GM19397 (cell line): ENCODE results near the gene CETN1.
A peak's percentile ranks its signal among the peaks of the same experiment; 100 is the strongest.

Experiments
- ATAC-seq: cut with Tn5 transposase; IDR thresholded peaks from one replicate; pipeline ENCODE4 v1.9.1; 2021; ENCODE audit warnings: mild to moderate bottlenecking, moderate library complexity; ENCODE audit not compliant: unreplicated experiment

The CETN1 gene

DNA sequence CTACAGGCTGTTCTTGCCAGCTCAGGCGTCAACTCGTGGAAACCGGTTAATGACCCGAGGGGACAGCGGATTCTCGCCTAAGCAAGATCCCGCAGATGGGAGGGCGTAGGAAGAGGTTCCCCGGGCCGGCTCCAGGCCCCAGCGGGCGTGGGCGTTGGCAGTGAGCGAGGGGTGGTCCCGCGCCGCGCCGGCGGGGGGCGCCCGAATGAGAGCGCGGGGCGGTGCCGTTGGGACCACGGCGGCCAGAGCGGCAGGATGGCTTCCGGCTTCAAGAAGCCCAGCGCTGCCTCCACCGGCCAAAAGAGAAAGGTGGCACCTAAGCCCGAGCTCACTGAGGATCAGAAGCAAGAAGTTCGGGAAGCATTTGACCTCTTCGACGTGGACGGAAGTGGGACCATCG, at the start of gene CETN1:
TSS of gene CETN1 (plus strand) at position 227 of the 400 bp plus-strand sequence. CDS start at position 256, 29 bp downstream.
- ATAC-seq: no peak

DNA sequence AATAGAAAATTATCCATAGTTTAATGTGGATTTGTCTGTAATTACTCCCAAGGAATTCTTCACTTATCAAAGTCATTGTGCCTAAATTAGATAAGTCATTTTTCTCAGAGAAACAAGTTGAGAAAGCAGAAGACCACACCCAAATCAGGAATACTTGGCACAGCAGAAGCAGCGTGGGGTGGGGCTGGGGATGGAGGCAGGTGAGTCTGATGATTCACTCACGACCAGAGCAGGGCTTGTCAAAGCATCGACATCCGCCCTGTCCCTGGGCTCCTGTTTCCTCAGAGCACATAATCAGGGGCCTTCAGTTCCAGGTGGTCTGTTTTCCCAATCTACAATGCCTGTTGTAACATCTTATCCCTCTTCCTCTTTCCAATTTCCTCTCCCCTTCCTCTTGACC, 48.2 kb upstream of the CETN1 start:
- no peak for ATAC-seq

DNA sequence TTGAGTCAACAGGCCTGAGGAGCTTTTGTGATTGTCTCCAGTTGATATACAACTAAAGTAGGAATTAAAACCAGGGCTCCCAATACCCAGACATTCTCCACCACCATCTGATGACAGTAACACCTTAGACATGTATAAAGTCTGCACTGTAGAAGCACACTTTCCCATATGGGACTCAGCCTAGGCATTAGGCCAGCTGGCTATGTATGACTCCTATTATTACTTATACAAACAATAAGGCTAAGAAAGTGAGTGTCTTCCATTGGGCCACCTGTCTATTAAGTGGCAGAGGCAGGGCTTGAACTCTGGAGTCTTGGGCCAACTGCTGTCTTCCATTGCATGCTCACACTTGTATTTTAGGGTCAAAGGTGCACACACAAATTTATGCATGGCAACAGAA, 47.5 kb upstream of the CETN1 start:
- no peak for ATAC-seq

DNA sequence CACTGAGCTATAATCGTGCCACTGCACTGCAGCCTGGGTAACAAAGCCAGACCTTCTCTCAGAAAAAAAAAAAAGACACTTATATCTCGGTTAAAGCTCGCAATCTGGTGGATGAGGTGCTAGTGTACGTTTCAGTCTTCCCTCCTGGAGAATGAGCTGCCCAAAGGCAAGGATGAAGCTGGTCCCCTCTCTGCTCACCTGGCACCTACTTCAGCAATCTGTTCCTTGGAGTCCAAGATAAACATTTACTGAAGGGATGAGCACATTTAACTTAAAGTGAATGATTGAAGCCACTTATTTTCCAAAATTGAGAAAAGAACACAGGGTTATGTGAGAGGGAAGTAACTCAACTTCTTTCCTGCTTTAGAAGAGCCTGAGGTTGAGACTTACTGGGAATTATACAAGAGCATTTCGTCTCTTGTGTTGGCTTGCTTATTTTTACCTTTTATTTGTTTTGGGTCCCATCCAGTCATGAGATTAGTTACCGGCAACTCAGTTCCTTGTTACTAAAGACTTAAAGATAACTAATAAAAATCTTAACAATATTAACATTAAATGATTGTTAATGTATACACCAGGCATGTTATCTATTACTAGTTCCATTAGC, 46.1 kb upstream of the CETN1 start:
- no peak for ATAC-seq

DNA sequence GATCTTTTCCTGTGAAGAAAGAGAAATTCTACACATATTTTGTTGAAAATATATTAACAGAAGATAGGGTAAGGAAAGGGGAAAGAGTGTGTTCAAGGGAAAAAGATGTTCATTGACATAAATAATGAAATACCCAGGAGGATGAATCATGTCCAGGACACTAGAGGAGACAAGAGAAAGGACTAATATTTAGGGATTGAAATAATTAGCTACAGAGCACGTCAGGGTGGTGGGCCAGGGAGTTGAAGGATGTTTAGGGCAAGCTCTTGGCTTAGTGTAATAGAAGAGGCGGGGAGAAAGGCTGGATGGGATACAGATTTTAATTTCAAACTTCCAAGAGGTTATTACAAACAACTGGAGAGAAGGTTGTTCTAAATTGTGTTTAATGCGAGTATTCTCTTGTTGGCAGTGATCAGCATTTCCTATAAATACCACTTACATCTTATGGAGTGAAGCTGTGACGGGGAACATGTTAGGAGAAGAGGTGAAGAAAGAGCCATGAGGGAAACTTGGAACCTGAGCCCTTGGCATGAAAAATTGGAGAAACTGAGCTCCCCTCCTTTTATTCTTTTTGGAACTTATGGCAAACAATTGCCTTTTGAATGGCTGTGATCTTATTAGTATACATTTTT, 36.6 kb upstream of the CETN1 start:
- ATAC-seq: no peak

DNA sequence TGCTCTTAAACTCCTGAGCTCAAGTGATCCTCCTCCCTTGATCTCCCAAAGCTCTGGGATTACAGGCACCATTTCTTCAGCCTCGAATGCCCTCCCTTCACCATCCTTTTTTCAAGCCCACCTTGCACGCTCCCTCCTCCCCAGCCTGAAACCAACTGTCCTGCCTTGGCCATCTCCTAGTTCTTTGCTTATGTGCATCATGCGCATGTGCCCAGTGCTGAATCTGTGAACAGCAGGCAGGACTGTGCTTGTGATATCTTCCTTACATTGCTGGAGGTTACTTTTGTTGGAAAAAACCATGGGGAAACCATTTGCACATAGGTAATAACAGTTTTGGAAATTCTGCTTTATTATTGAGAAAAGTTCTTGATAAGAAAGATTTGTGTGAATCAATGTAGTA, 30.2 kb upstream of the CETN1 start:
- no peak for ATAC-seq

- peak; percentile 96 for ATAC-seq
Measured at GRCh38 chr18:551404-552061, 28.6 kb upstream of the CETN1 start.

GRCh38 chr18:555705-556457, 24.3 kb upstream of the CETN1 start:
- no peak for ATAC-seq

- no peak for ATAC-seq
Measured at GRCh38 chr18:564708-565561, 15.2 kb upstream of the CETN1 start.

- no peak for ATAC-seq
Measured at GRCh38 chr18:565562-566061, 14.6 kb upstream of the CETN1 start.

DNA sequence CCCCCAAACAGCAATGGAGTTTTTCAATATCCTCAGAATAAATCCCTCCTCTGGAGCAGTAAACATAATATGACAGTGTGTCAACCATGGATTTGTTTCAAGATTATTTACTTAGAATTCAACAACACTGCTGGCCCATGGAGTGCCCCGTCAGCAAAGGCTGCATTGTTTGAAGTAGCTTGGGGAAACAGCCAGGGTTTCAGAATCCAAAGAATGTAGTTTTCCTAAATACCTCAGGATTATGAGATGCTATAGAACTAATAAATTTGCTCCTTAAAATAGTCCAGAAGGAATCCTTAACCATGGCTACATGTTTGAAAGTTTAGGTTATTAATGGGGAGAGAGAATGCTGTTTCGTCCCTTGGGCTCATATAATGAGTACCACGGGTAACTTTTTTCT, 13.1 kb upstream of the CETN1 start:
- no peak for ATAC-seq

DNA sequence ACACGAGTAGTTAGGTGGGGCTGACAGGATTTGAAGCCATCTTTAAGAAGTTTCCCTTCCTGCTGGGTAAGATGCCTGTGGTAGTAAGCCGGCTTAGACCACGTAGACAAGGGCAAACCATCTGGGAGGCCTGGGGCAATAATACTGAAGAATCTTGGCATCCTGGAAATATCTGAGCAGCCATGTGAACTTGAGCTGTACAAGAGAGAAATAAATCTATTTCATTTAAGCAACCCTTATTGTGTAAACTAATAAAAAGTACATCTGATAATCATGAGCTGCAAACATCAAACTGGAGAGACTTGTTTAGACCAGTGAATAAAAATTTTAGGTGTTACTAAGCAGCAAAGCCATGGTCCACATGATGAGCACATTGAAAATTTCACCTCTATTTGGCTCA, 11.4 kb upstream of the CETN1 start:
- no peak for ATAC-seq

- no peak for ATAC-seq
Measured at GRCh38 chr18:570256-570655, 9.9 kb upstream of the CETN1 start.

DNA sequence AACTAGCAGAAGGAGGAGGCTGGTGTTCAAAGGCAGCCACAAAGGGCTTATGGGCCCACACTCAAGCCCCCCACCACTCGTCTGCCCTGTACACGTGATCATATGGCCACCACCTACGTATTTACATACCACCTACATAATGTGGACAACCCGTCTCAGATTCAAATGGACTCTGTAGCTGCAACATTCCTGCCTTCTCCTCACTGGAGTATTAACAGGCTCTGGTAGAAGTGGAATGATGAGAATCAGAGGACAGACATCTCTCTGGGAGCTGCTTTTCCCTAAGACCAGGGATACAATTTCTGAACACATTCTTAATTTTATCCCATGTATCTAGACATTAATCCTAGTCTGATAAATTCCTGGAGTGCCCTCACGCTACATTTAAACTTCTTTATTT, 9.5 kb upstream of the CETN1 start:
- no peak for ATAC-seq

DNA sequence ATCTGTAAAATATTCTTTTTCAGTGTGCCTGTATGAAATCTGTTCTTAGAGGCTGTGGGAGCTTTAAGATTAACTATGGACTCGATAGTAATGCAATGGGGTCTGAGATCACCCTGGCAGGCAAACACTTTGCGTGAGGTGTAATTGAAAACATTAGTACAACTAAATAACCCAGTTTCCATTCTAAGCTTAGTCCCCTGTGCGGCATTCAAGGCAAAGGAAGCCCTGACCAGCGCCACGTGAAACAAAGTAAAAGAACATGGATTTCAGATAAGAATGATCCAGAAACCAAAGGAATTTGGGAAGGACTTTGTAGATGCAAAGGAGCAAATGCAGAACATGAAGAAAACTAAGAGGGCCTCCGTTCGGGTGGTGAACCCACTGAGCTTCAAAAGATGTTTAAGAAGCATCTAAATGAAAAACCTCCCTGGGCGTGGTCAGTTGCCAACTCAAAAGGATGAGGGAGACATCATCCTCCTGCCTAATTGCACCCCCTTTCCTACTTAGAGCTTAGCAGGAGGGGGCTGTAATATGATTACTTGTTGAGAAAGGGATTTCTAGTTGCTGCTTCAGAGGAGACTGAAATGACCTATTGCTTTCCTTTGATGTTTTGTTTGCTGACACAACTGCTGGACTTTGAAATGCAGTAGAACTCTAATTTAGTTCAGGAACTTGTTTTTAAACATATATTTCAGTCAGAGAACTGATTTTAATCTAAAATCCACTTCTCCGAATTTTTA, 7.9 kb upstream of the CETN1 start:
- no peak for ATAC-seq

GRCh38 chr18:572831-573289, 7.3 kb upstream of the CETN1 start:
- ATAC-seq: no peak

GRCh38 chr18:573385-573784, 6.8 kb upstream of the CETN1 start:
- ATAC-seq: no peak

DNA sequence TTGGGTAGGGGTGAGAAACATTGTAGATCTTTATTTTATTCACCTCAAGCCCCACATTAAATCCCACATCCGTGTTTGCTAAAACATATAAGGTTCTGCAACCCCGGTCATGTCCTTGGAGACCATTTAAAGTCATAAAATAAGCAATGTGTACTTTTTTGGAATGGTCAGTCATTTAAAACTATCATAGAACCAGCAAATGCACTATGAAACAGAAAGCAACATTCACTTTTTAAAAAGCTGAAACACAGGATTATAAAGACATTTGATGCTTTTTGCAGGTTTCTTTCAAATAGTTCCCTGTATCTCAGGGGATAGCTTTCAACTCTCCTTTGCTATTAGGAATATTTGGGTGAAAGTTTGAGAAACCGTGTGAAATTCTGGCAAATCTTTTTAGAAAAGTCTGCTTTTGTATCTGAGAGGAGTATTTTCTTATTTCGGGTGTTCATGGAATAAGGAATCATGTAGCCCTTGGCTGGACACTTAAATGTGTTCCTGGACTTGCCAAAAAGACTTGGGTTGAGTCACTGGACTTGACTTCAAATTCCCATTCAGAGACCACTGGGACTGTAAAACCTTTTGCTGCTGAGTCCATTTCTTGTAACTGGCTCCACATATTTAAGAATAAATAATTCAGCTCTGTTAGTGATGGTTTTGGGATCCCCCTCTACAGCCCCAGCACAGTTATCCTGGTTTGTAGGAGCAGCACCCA, 5.9 kb upstream of the CETN1 start:
- ATAC-seq: no peak
